ENCODE measurements around the gene SSNA1.
"Not testable (repeated sequence)": the region's sequence is repeated elsewhere in the genome, so short reads cannot be mapped to it uniquely, and the experiment has no call there.

Gene SSNA1

GRCh38 chr9:137234758-137235423 is 46.4 kb downstream of the SSNA1 start:
- no peak overlapping the region for H3K4me3 ChIP-seq (ENCODE audit: low read depth, low read length)
- DNase-seq (ENCODE audit: low read depth), result no peak
- no peak for TF ChIP-seq CTCF (IDR thresholded peaks at IDR 0.05; ENCODE audit: insufficient read depth, low read depth, low read length, missing control alignments)

- no peak overlapping the region for H3K4me3 ChIP-seq (ENCODE audit: low read depth, low read length)
- TF ChIP-seq CTCF (IDR thresholded peaks at IDR 0.05; ENCODE audit: insufficient read depth, low read depth, low read length, missing control alignments), result no peak
- no peak for DNase-seq (ENCODE audit: low read depth)
These were observed 47.2 kb downstream of the SSNA1 start for GRCh38 chr9:137235424-137236237.

- peak; percentile 91 for DNase-seq (ENCODE audit: low read depth)
- TF ChIP-seq CTCF (IDR thresholded peaks at IDR 0.05; ENCODE audit: insufficient read depth, low read depth, low read length, missing control alignments), result peak; percentile 98
- H3K4me3 ChIP-seq (ENCODE audit: low read depth, low read length), result no peak overlapping the region
These were observed 47.9 kb downstream of the SSNA1 start for GRCh38 chr9:137236238-137236935.

GRCh38 chr9:137236936-137237421 is 48.5 kb downstream of the SSNA1 start:
- no peak for DNase-seq (ENCODE audit: low read depth)
- TF ChIP-seq CTCF (IDR thresholded peaks at IDR 0.05; ENCODE audit: insufficient read depth, low read depth, low read length, missing control alignments), result no peak
- H3K4me3 ChIP-seq (ENCODE audit: low read depth, low read length), result no peak overlapping the region

GRCh38 chr9:137237759-137238726 is 49.6 kb downstream of the SSNA1 start:
- H3K4me3 ChIP-seq (ENCODE audit: low read depth, low read length), result no peak overlapping the region
- TF ChIP-seq CTCF (IDR thresholded peaks at IDR 0.05; ENCODE audit: insufficient read depth, low read depth, low read length, missing control alignments), result no peak
- DNase-seq (ENCODE audit: low read depth), result no peak

GRCh38 chr9:137239541-137240200 is 51.2 kb downstream of the SSNA1 start:
- peak overlapping the region; percentile 62 for H3K4me3 ChIP-seq (ENCODE audit: low read depth, low read length)
- not testable (repeated sequence) for DNase-seq (ENCODE audit: low read depth)

Data from GM12865 (cell line).